CD4-positive, alpha-beta T cell treated with Interleukin-2 at 100 ng/mL for 4 hours (primary cell): ENCODE measurements around the gene NMRK2.
"Not testable (repeated sequence)": the region's sequence is repeated elsewhere in the genome, so short reads cannot be mapped to it uniquely, and the experiment has no call there.

Experiments used
- DNase-seq: peaks from one replicate; pipeline ENCODE4 v3.0.0-alpha.2; 2020; ENCODE audit warnings: low spot score

NMRK2 gene

DNA sequence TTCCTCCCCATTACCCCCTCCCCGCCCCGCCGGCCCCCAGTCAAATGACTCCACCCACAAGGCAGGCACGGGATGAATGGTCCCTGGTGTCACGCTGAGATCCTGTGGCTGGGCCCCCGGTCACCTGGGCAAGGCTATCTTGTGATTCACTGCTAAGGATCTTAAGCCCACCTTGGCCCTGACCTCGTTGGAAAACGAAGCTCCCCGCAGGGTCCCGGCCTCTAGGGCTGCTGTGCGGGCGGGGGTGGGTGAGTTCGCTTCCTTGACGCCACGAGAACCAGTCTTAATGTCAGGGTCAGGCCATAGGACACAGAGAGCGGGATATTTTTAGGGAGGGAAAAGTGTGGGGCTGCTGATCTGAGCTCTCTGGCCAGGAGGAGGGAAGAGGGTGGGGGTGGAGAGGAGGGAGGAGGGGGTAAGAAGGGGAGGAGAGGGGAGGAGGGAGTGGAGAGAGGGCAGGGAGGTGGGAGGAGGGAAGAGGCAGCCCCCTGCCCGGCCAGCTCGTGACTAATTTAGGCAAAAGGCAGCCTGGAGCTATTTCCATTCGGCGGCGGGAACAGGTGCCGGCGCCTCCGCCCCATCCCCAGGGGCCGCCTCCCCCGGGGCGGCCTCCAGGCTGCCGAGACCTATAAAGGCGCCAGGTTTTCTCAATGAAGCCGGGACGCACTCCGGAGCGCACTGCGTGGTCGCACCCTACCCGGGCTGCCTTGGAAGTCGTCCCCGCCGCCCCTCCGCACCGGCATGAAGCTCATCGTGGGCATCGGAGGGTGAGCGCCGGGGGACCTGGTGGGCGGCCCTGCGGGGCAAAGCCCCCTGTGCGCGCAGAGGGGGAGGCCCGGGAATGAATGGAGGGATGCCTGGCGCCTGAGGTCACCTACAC, at the start of gene NMRK2:
TSS of gene NMRK2 (plus strand) at position 139 of the 880 bp plus-strand sequence. CDS start at position 742, 603 bp downstream.
- DNase-seq, result no peak

GRCh38 chr19:3890591-3890990, 42.3 kb upstream of the NMRK2 start:
- no peak for DNase-seq

GRCh38 chr19:3893509-3894179, 39.2 kb upstream of the NMRK2 start:
- DNase-seq, result no peak

- DNase-seq, result not testable (repeated sequence)
Observed at GRCh38 chr19:3894959-3895358, 37.9 kb upstream of the NMRK2 start.

DNA sequence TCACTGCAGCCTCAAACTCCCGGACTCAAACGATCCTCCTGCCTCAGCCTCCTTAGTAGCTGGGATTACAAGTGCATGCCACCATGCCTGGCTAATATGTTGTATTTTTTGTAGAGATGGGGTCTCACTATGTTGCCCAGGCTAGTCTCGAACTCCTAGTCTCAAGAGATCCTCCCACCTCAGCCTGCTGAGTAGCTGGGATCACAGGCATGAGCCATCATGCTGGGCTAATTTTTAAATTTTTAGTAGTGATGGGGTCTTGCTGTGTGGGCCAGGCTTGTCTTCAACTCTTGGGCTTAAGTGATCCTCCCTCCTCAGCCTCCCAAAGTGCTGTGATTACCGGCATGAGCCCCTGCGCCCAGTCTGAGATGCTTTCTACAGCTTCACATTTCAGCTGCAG, 37.1 kb upstream of the NMRK2 start:
- no peak for DNase-seq

DNA sequence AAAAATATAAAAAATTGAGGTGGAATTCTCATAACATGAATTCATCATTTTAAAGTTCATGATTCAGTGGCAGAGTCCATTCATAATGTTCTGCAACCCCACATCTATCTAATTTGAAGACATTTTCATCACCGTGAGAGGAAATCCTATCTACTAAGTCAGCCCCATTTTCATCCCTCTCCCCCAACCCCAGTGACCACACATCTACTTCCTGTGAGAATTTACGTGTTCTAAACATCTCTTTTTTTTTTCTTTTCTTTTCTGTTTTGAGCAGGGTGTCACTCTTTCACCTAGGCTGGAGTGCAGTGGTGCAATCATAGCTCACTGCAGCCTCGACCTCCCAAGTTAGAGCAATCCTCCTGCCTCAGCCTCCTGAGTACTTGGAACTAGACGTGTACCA, 34.9 kb upstream of the NMRK2 start:
- DNase-seq, result no peak

GRCh38 chr19:3898426-3898825, 34.4 kb upstream of the NMRK2 start:
- DNase-seq, result no peak

DNA sequence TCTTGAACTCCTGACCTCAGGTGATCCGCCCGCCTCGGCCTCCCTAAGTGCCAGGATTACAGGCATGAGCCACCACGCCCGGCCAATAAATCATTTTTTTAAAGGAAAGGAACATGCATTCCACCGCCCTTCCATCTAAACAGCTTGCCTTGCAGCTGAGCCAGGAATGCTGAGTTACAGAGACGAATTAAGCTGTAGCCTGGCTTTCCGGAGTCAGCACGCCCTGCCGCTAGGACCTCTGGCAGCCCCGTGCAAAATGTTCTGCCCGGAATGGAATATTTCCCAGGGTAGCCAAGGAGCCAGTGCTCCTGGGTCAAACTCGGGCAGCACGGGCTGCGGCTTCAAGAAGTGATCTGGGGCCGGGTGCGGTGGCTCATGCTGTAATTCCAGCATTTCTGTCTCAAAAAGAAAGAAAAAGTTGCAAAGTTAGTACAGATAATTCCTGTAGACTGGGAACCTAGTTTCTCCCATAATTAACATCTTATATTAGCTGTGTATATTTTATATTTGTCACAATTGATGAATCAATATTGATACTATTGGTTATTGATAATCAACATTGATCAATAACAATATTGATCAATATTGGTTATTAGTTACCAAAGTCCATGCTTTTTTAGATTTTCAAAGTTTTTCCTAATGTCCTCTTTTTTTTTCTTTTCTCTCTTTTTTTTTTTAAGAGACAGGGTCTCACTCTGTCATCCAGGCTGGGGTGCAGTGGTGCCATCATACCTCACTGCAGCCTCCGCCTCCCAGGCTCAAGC, 33.2 kb upstream of the NMRK2 start:
- DNase-seq, result no peak

GRCh38 chr19:3902317-3902973, 30.4 kb upstream of the NMRK2 start:
- DNase-seq, result no peak

DNA sequence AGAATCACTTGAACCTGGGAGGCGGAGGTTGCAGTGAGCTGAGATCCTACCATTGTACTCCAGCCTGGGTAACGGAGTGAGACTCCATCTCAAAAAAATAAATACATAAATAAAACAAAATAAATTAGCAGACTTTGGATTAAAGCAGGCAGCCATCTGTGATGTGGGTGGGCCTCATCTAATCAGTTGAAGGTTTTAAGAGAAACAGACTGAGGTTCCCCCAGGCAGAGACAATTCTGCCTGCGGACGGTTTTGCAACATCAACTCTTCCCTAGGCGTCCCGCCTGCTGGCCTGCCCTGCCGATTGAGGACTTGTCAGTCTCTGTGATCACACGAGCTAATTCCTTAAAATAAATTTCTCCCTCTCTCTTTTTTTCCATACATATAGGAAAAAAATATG, 28.6 kb upstream of the NMRK2 start:
- no peak for DNase-seq

DNA sequence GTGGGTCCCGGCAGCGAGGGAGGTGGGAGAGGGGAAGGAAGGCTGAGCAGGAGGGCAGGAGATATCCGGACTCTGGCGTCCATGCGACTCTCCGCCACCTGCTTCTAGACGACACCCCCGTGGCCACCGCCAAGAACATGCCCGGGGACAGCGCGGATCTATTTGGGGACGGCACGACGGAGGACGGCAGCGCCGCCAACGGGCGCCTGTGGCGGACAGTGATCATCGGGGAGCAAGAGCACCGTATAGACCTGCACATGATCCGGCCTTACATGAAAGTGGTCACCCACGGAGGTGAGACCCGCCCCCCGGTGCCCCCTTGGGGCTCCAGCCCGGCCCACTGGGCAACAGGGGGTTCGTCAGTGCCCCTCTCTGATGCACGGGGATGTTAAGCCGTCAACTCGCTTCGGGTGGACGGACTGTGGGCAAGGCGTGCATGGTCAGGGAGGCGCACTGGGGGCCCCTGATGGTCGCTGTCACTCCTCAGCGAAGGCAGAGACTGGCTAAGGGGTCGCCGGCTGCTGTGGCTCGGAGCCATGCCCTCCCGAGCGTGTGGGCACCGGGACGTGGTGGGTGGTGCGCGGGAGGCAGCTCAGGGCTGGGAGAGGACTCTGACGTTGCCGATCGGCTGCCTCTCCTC, 25.1 kb upstream of the NMRK2 start:
- no peak for DNase-seq

- DNase-seq, result no peak
Observed at GRCh38 chr19:3908266-3909054, 24.4 kb upstream of the NMRK2 start.

DNA sequence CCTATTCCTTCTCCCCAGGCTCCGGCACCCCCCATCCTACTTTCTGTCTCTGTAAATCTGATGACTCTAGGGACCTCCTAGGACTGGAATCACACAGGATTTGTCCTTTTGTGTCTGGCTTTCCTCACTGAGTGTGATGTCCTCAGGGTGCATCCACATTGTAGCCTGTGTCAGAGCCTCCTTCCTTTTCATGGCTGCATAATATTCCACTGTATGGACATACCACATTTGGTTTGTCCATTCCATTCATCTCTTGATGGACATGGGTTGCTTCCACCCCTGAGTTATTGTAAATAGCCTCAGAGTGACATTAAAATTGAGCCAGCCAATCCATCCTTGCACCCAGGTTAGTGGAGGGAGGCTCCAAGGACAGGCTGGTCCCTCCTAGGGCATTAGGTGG, 22.8 kb upstream of the NMRK2 start:
- DNase-seq, result no peak

- no peak for DNase-seq
Observed at GRCh38 chr19:3914199-3914598, 18.7 kb upstream of the NMRK2 start.

DNA sequence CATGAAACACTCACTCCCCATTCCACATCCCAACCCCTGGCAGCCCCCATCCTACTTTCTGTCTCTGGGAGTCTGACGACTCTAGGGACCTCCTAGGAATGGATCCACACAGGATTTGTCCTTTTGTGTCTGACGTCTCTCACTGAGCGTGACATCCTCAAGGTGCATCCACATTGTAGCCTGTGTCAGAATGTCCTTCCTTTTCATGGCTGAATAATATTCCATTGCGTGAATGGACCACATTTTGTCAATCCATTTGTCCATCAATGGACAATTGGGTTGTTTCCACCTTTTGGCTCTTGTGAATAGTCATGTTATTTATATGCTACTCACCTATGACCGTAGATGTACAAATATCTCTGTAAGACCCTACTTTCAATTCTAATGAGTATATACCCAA, 16.8 kb upstream of the NMRK2 start:
- DNase-seq, result no peak

- DNase-seq, result no peak
Observed at GRCh38 chr19:3919793-3920192, 13.1 kb upstream of the NMRK2 start.

GRCh38 chr19:3923096-3923758, 9.6 kb upstream of the NMRK2 start:
- DNase-seq, result no peak

- DNase-seq, result no peak
Observed at GRCh38 chr19:3923912-3924311, 9.0 kb upstream of the NMRK2 start.

GRCh38 chr19:3931041-3931440, 1.8 kb upstream of the NMRK2 start:
- no peak for DNase-seq
